Stimulated activated CD8-positive, alpha-beta memory T cell treated with anti-CD3 and anti-CD28 coated beads, Interleukin-7, amount 100 ng/mL, for 48 hours (primary cell): ENCODE results near the gene NR2C2.
"Not testable (repeated sequence)": the region's sequence is repeated elsewhere in the genome, so short reads cannot be mapped to it uniquely, and the experiment has no call there.

Experiments used
- DNase-seq, 2 donors: peaks; one replicate each; pipeline ENCODE4 v3.0.0-alpha.2; 2020; ENCODE audit warnings: low read depth in 1 of 2; ENCODE audit errors: extremely low read depth in 1 of 2

NR2C2 gene

DNA sequence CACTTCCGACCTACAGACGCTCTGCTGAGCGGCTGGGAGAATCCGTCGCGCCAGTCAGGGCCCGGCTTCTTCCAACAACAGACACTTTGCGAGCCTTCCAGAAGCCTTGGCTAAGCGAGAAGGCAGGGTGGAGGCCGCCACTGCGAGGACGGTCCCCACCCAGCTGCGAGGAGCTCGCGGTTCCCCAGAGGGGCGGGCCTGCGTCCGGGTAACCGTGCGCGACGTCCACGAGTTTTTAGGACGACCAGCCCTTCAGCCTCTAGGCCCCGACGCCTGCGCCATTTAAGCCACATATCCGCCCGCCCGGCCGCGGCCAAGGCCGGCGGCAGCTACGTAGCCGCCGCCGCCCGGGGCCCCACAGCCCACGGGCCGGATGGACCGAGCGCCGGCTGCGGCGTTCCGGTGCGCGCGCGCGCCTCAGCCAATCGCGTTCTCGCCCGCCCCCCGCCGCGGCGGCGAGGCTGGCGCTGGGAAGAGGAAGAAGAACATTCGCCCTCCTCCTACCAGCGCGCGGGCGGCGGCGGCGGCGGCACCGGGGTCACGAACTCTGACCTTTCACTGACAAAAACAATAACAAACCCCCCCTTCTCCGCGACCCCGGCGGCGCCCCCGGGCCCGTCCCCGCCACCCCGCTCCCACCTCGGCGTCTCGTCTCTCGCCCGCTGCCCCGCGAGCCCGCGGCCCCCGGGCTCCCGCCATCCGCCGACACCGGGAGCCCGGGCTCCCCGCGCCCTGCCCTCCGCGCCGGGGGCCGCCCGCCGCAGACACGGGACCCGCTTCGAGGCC lies at the start of gene NR2C2:
TSS of gene NR2C2 (plus strand) at position 484 of the 786 bp plus-strand sequence. CDS start 56,332 bp downstream, outside the sequence.
- peak; percentile 71 to 72 for DNase-seq

DNA sequence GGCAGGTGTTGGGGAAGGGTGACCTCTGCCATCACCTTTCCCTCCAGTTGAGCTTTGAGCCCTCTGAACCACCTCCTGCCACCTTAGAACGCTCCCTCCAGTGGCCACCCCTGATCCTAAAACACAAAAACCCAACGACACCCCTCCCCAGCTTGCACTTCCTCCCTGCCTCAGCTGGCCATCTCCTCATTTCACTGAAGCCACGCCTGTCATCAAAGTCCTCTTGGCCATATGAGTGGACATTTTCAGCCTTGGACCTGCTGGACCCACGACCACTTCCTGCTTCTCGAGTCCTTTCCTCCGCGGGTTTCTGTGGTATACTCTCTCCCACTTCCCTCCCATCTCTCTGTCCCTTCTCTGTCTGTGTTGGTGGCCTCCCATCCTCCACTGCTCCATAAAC lies 48.5 kb upstream of the NR2C2 start:
- DNase-seq: no peak

DNA sequence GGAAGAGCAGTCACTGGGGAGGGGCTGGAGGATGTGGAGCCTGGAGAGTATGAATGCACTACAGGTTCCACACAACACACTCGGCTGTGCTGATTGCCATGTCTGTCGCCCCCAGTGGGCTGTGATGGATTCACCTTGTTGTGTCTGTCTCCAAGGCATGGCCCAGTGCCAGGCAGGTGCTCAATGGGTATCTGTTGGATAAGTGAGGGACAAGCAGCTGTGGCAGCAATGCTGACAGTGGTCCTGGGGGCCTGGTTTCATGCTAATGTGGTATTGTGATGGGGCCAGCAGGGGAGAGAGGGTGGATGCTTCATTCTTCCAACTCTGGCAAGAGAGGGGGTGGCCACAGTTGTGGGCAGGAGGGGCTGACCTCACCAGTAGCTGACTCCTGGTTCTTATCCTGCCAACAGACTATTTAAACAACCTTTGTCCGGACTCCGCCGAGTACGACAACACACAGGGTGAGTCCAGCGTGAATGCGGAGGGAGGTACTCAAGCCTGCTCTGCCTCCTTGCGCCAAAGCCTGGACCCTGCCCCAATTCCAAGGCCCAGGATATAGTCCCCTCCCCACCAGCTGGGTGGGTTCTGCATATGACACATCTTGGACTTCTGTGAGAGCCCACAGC lies 47.3 kb upstream of the NR2C2 start:
- DNase-seq: no peak

DNA sequence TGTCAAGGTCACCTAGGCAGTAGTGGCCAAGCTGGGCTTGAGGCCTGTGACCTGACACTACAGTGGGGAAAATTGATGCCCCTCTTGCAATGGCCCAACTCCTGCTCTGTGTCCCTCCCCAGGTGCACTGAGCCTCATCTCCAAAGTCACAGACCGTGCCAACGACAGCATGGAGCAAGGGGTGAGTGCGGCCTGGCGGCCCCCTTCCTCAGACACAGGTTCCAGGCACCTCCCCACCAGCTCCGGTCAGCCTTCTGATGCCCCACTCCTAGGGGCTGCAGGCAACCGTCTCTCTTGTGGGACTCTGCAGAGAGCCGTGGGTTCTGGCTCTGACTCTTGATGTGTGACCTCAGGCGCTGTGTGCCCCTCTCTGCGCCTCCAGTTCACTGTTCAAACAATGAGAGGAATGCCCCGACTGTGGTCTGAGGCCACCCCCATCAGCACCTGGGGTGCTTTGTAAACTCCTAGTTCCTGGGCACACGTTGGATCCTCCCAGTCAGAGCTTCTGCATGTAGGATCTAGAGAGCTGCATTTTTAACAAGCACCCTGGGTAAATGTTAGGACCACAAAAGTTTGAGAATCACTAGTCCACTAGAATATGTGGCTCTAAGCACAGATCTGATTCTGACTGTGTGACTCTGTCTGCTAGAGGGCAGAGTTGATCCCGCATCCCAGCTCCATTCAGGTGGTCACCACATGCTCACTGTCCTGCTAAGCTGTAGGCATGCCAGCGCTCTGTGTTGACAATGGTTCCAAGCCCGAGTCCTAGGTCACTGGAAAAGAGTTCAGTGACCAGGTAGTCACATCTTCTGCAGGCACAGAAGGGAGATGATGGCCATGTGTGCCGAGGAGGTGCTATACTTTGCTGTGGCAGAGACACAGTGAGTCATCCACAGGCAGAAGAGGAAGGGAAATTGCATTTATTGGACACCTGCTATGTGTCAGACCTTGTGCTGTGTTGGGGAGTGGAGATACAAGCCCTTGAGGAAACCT lies 46.2 kb upstream of the NR2C2 start:
- DNase-seq: no peak

DNA sequence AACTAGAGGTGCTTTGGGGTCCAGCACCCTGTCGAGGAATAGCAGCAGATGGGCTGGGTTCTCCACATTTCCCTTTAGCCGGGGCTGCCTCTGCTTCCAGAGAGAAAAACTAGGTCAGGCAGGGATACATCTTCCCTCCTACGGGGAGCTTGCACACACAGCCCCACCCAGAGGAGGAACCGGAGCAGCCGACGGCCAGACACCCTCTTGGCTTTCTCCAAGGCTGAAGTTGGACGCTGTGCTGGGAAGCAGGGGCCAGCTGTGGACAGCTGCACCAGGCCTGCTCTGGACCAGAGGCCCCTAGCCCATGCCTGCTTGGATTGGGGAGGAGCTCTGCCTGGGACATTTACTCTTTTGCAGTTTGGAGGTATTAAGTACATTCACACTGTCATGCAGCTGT lies 44.7 kb upstream of the NR2C2 start:
- DNase-seq: no peak

DNA sequence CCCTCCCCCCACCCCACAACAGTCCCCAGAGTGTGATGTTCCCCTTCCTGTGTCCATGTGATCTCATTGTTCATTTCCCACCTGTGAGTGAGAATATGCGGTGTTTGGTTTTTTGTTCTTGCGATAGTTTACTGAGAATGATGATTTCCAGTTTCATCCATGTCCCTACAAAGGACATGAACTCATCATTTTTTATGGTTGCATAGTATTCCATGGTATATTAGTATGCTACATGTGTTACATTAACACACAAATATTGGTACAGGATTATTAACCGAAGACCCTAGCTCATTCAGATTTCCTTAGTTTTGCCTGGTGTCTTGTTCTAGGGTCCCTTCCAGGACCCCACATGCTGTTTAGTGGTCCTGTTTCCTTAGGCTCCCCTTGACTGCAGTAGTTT lies 43.9 kb upstream of the NR2C2 start:
- not testable (repeated sequence) for DNase-seq

DNA sequence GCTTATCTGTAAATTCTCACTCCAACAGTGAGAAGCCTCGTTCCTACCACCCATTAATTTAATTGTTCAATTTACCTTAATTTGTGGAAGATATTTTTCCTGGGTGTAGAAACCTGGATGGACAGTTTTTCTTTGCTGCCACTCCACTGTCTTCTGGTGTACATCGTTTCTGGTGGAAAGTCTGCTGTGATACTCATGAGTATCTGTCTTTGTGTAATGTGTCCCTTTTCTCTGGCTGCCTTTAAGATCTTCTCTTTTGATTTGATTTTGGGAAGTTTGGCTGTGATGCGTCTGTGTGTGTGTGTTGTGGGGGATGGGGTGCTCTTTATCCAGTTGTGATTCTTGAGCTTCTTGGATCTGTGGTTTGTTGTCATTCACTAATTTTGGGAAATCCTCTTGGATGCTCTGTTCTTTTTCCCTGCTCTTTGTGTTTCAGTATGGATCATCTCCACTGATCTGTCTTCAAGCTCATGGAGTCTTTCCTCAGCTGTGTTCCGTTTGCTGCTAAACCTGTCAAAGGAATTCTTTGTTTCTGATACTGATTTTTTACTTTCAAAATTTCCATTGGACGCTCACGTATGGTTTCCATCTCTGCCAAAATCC lies 42.2 kb upstream of the NR2C2 start:
- DNase-seq: no peak

DNA sequence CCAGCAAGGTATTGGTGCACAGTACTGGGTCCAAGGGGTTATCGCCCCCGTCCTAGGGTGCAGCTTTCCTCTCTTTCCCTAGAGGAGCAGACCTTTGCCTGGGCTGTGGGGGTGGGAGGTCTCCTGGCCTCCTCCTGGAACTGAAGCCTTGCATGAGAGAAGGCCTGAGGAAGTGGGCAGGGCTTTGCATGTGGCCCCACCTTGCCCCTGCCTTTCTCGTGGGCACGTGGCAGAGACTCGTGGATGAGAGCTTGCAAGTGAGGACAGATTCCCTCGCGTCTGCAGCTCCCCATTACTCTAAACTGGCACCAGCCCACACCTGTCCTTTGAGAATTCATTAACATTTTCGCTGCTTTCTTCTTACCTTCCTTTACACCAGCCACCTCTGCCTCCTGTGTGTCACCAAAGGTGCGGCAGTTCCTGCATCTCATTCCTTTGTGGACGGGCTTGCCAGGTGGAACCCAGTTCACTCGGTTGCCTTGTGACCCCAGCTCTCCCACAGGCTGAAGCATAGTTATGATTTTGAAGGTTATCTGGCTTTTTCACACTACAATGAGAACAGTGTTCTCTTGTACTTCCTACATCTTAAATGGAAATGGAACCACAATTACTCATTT lies 40.9 kb upstream of the NR2C2 start:
- no peak for DNase-seq

DNA sequence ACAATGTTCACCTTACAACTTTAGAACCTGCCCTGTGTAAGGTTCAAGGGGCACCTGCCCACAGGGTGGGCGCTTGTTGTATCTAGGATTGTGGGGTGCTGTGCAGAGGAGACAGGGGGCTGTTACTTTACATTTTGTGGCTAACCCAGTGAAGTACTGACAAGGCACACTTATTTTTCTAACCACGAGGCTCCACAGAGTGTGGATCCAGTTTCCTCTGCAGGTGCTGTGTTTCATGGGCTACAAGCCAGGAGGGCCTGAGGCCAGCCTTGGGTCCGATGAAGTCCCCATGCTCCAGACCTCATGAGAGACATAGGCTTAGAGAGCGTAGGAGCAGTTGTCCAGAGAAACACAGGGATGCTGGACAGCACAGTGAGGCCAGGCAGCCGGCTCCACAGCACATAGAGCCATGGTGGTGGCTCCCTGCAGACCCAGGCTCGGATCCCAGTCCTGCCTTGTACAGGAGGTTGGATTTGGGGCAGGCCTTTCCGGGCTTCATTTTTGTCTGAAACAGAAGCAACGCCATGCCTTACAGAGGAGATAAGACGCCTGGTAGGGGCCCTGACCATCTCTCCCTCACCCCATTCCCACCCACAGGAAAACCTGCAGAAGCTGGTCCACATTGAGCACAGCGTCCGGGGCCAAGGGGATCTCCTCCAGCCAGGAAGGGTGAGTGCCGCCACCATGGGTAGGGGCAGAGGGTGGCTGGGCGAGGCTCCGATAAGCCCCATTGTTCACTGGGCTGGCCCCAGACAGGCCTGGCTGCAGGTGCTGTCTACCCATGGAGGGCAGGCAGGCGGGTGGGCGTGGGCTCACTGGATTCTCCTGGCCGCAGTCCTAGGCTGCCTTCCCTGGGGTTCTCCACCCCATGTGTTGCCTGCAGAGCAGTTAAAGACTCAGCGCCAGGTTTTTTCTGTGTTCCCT lies 40.1 kb upstream of the NR2C2 start:
- DNase-seq: no peak

DNA sequence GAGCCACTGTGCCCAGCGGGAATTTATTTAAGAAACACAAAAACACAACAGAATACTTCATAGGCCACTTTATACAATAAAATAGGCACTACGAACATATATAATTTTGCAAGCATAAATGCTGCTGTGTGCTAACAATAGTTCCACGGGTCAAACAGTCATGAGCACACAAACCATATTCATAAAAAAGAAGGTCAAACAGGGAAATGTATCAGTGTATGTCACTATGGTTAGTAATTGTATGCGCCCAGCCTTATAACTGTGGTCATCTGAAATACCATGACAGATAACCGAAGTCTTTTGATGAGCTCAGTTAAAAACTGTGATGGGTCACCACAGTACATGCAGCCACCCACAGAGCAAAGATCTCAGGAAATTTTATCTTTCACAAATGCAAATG lies 38.1 kb upstream of the NR2C2 start:
- DNase-seq: no peak

DNA sequence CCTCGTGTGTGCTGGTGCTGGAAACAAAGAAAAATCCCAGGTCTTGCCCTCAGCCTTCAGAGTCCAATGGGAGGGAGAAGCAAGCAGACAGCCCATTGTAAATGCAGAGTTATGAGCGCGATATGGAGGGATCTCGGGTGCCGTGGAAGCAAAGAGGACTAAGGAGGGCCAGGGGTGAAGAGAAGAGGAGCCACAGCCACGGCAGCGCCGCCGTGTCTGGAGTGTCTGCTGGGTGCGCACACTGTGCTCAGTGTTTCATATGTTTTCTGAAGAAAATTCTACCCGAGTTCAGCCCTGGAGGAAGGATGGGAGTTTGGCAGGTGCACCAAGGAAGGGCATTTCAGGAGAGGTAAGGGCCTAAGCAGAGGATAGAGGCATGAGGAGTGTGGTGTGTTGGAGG lies 35.7 kb upstream of the NR2C2 start:
- no peak for DNase-seq

DNA sequence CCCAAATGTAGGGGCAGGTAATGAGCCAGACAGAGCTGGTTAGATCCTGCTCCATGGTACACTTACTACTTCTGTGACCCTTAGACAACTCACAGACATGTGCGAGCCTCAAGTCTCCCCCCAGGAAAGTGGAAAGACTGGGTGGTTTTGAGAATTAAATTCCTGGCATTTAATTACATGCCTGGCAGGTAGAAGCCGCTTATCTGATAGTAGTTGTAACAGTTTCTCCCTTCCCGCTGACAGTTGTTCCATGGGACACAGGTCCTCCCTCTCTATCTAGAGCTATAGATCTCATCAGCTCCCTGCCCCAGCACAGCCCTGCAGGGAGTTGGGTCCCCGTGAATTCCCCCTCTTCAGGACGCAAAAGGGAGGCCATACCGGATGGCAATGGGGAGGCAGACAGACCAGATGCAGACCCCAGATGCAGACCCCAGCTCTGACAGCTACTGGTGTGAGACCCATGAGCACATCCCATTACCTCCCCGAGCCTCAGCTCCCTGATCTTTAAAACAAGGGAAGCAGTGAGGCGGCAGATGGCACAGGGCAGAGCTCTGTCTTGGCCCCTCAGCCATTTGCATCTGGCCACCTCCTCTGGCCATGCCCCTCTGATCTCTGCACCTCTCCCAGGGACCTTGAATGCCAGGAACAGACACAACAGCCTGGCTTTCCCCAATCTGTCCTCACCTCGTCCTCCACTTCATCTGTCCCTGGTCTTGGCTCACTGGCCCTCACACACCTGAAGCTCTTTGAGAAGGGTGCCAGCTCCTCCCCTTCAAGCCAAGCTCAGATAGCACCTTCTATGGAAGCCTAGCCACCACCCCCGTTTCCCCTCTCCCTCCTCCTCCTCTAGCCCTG lies 34.1 kb upstream of the NR2C2 start:
- no peak for DNase-seq

DNA sequence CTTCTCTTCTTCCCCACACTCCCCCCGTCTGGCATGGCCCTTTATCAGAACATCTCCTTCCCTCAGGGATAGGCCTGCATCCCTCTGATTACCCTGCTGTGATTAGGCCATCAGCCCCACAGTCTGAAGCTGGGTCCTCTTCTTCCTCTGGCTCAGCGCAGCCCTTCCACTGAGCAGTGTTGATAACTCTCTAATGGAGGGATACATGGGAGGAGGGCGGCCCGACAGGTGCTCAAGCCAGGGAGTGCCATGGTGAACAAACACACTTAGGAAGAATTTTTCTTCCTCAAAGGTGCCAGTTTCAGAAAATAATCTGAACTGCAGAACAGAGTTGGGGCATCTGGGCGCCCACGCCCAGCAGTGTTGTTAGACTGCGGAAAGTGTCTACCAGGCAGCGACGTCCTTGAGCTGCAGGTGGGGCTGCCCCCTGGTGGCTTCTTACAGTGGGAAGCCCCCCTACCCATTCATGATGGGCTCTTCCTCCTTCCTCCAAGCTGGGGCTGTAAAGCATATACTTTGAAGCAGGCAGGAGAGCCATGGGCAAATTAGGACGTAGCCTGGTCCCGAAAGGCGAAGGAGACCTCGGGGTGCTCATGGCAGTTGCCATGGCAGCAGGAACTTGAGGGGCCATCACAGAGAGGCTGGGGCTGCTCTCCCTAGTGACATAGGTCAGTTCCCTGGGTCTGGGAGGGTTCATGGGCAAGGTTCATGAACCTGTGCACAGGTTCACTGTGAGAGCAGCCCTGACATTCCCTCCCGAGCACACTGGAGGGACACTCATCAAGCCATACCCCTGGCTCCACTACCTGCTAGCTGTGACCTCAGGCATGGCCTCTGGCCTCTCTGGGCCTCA lies 33.2 kb upstream of the NR2C2 start:
- DNase-seq: no peak

DNA sequence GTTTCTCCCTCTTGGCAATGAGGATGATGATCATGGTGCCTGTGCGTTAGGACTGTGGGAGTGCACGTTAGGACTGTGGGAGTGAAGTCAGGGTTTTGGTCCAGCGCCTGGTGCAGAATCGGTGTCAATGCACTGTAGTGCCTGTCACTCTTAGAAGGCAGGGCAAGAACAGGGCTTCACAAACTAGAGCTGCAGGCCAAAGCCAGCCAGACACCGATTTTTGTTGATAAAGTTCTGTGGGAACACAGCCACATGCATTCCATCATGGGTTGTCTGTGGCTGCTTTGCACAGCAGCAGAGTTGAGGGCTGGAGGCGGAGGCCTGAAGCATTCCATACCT lies 32.6 kb upstream of the NR2C2 start:
- no peak for DNase-seq

DNA sequence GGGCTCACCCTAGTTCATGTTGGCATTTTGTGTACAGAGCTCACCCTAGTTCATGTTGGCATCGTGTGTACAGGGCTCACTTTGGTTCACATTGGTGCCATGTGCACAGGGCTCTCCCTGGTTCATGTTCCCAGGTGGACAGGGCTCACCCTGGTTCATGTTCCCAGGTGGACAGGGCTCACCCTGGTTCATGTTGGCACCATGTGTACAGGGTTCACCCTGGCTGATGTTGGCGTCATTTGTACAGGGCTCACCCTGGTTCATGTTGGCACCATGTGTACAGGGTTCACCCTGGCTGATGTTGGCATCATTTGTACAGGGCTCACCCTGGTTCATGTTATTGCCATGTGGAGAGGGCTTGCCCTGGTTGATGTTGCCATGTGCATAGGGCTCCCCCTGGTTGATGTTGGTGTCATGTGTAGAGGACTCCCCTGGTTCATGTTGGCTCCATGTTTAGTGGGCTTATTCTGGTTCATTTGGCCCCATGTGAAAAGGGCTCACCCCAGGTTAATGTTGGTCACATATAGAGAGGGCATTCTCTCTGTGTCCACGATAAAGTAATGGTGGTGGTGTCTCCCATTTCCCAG lies 31.7 kb upstream of the NR2C2 start:
- DNase-seq: no peak

DNA sequence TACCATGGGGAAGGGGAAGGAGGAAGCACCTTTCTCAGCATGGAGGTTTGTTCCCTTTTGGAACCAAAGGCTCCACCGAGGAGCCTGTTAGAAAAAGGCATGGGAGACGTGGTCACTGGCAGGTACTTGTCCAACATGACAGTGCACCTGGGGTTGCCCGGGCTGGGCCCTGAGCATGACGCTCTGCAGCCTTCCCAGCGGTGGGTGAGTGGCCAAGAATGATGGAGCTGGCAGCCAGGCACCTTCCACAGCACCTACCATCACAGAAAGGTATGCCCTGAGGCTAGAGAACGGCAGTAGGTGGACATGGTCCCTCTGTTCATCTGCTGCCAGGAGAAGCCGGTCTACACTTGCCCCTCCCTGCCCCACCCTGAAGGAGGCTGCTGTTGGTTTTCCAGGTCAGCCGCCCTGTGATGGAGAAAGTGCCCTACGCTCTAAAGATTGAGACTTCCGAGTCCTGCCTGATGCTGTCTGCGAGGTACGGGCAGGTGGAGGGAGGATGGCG lies 29.0 kb upstream of the NR2C2 start:
- DNase-seq: no peak

DNA sequence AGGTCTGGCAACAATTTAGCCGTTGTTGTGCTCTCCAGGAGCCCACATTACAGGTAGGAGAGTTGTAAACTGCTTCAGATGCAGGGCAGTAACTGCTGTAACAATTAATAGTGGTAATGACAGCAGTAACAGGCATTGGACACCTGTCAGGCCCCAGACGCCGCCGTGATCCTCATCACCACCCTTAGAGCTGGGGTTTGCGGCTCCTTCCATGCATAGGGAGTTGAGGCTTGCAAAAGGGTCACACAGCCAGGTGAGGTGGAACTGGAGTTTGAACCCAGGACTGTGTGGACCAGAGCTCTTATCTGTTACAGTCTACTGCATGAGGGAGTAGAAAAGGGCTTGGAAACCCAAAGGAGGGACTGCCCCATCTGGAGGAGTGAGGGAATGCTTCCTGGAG lies 26.8 kb upstream of the NR2C2 start:
- DNase-seq: no peak
